B cell (primary cell): ENCODE data around the gene OR2L2. TPM values are rescaled to one million over a fixed set of nuclear protein-coding genes. Genes with fewer than 3 reads are reported as not detected.

Experiments
- ATAC-seq: fragments of 200-7000 bp; cut with Tn5 transposase; one replicate; pipeline ENCODE4 v1.10.0; 2021; ENCODE audit warnings: low read depth, mild to moderate bottlenecking, moderate number of reproducible peaks, moderate library complexity
- CTCF ChIA-PET: fragments of 350-600 bp; sonication (Branson Sonifier 250); formaldehyde crosslinking; loops from one replicate; lab custom pipeline; 2021; ENCODE audit warnings: antibody characterized with exemption, inconsistent platforms; lab: Charles Lee
- POLR2A ChIA-PET: fragments of 350-600 bp; sonication (Branson Sonifier 250); formaldehyde crosslinking; loops from one replicate; lab custom pipeline; 2021; ENCODE audit warnings: antibody characterized with exemption; lab: Charles Lee
- DNase-seq: peaks from one replicate; pipeline ENCODE4 v3.0.0; 2013
- H2AFZ ChIP-seq: 2 replicates; pipeline ENCODE4 v1.6.1; 2012; ENCODE audit warnings: mild to moderate bottlenecking, low read depth, low read length; ENCODE audit not compliant: insufficient read depth, poor library complexity, severe bottlenecking
- H3K27ac ChIP-seq, 2 donors: 1 replicate in 1 of 2; 2 replicates in 1 of 2; pipeline ENCODE4 v1.5.1; 2012 to 2013; ENCODE audit warnings: low read length in 2 of 2, mild to moderate bottlenecking in 2 of 2, moderate library complexity in 1 of 2
- H3K27me3 ChIP-seq, 4 experiments: fragments of 200-600 bp in 1 of 4; sonication (generic) in 1 of 4; replicated peaks in 1 of 4; 1 replicate in 2 of 4; 2 replicates in 2 of 4; pipeline versions ENCODE4 v1.6.1 to v1.7.0; 2013 to 2016; ENCODE audit warnings: low read length in 3 of 4, mild to moderate bottlenecking in 2 of 4, mixed read lengths in 1 of 4, moderate library complexity in 1 of 4; ENCODE audit not compliant: insufficient read depth in 4 of 4, control insufficient read depth in 3 of 4; ENCODE audit errors: control extremely low read depth in 1 of 4
- H3K36me3 ChIP-seq, 2 experiments: replicated peaks in 1 of 2; 1 replicate in 1 of 2; 2 replicates in 1 of 2; pipeline versions ENCODE4 v1.6.1 to v1.7.1; 2013; ENCODE audit warnings: low read length in 1 of 2; ENCODE audit not compliant: insufficient read depth in 2 of 2, control insufficient read depth in 1 of 2; ENCODE audit errors: control extremely low read depth in 1 of 2, extremely low read depth in 1 of 2
- H3K4me1 ChIP-seq, 2 donors: fragments of 200-600 bp in 1 of 2; sonication (generic) in 1 of 2; 1 replicate in 1 of 2; 2 replicates in 1 of 2; pipeline versions ENCODE4 v1.5.1 to v1.6.1; 2013 to 2017; ENCODE audit warnings: low read length in 2 of 2; ENCODE audit not compliant: control insufficient read depth in 2 of 2, insufficient read depth in 2 of 2
- H3K4me2 ChIP-seq: replicated peaks from 2 replicates; pipeline ENCODE3; 2012; ENCODE audit warnings: mild to moderate bottlenecking, low read depth, low read length; ENCODE audit not compliant: poor library complexity, severe bottlenecking
- H3K4me3 ChIP-seq, 5 experiments: fragments of 200-600 bp in 1 of 5; sonication (generic) in 1 of 5; 1 replicate in 3 of 5; 2 replicates in 2 of 5; pipeline versions ENCODE4 v1.5.1 to v1.7.0; 2011 to 2016; ENCODE audit warnings: low read length in 4 of 5, mild to moderate bottlenecking in 4 of 5, low read depth in 2 of 5, control low read depth in 1 of 5, moderate library complexity in 1 of 5; ENCODE audit not compliant: insufficient read depth in 1 of 5; ENCODE audit errors: control extremely low read depth in 1 of 5, extremely low read depth in 1 of 5
- H3K79me2 ChIP-seq: fragments of 200-600 bp; sonication (generic); one replicate; pipeline ENCODE4 v1.6.0; 2016; ENCODE audit warnings: low read length; ENCODE audit not compliant: control insufficient read depth, insufficient read depth
- H3K9ac ChIP-seq: fragments of 200-600 bp; sonication (generic); 2 replicates; pipeline ENCODE4 v1.6.1; 2017; ENCODE audit warnings: mild to moderate bottlenecking, low read length, moderate library complexity
- H3K9me3 ChIP-seq, 3 donors: one replicate each; pipeline versions ENCODE4 v1.6.1 to v1.7.1; 2013; ENCODE audit warnings: low read length in 2 of 3; ENCODE audit not compliant: control insufficient read depth in 2 of 3, insufficient read depth in 1 of 3; ENCODE audit errors: control extremely low read depth in 1 of 3
- H4K20me1 ChIP-seq: 2 replicates; pipeline ENCODE4 v1.6.0; 2012; ENCODE audit warnings: mild to moderate bottlenecking, low read length; ENCODE audit not compliant: insufficient read depth, control insufficient read depth, poor library complexity, severe bottlenecking
- H3K27ac Mint-ChIP-seq: one replicate; pipeline ENCODE4 v1.8.0; 2021; ENCODE audit warnings: mixed read lengths
- H3K27me3 Mint-ChIP-seq: one replicate; pipeline ENCODE4 v1.8.0; 2021; ENCODE audit warnings: mixed read lengths
- H3K4me1 Mint-ChIP-seq: one replicate; pipeline ENCODE4 v1.8.0; 2021; ENCODE audit warnings: mixed read lengths
- H3K4me3 Mint-ChIP-seq: one replicate; pipeline ENCODE4 v1.8.0; 2021; ENCODE audit warnings: mixed read lengths
- H3K9me3 Mint-ChIP-seq: one replicate; pipeline ENCODE4 v1.8.0; 2022; ENCODE audit warnings: mixed read lengths; ENCODE audit not compliant: insufficient read depth
- EZH2 ChIP-seq: IDR thresholded peaks from 2 replicates; pipeline ENCODE4 v1.6.1; 2012; ENCODE audit warnings: borderline replicate concordance, low read depth, mild to moderate bottlenecking, moderate library complexity, low read length; ENCODE audit not compliant: insufficient read depth, poor library complexity, severe bottlenecking
- WGBS: methylation state at CpG from one replicate; pipeline ENCODE4 v1.1.5; 2013; ENCODE audit warnings: missing lambda C conversion rate; ENCODE audit not compliant: insufficient coverage; 5-methylcytosine and 5-hydroxymethylcytosine counted together
- intact Hi-C: fragments of 100-400 bp; cut with micrococcal nuclease; formaldehyde crosslinking; loops from one replicate; pipeline ENCODE4 v1.10.0; 2022
- polyA plus RNA-seq: library from polyadenylated mRNA; depleted of rRNA; stranded (reverse); fragments of >200 nt; gene quantifications from 2 replicates; pipeline ENCODE4 v1.2.3, GENCODE V29; 2012
- total RNA-seq, 2 donors: library from RNA; stranded (reverse); fragments of 120-200 nt in 1 of 2; gene quantifications; 1 replicate in 1 of 2; 2 replicates in 1 of 2; pipeline versions ENCODE4 v1.2.3 to v1.2.4, GENCODE V29; 2013 to 2022
- TF ChIP-seq, protein P1 (sequence below): fragments of 200-600 bp; IDR thresholded peaks from one replicate; pipeline ENCODE4 v1.8.0; 2022; ENCODE audit warnings: antibody characterized with exemption, mild to moderate bottlenecking

OR2L2 gene
- total and polyA plus RNA-seq, 2 donors (not counting 1 experiment from before 2014, with no cell fraction given) = 0.52 to 1.7 TPM

DNA sequence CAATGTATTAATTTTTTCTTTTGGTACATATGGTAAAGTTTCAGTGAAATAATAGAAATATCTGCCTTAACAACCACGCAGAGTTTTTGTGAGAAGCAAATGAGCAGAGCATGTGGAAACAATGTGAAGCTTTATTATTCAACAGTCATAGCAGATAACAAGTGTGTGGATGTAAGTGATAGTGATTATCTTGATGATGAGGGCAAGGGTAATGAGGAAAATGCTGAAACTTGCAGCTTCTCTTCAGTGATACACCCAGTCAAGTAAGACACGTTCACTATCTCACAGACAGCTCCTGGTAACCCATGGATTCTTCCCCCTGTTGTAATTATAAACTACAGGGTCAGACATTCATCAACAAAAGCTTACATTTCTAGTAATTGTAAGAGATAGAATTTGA, 31.1 kb upstream of the OR2L2 start:
- Histone ChIP-seq H3K4me3 (no peak overlapping the region), H3K27ac (no peak overlapping the region), H3K9ac (no peak overlapping the region), H2AFZ (no peak overlapping the region), H3K9me3 (no peaks in the 10 kb centered on the region), H3K79me2 (no peaks in the 10 kb centered on the region), H4K20me1 (no peaks in the 10 kb centered on the region), H3K4me2 (no peak overlapping the region), H3K36me3 (no peaks in the 10 kb centered on the region), H3K4me1 (no peaks in the 10 kb centered on the region), H3K27me3 (no peaks in the 10 kb centered on the region)
- DNase-seq (no peak), ATAC-seq (no peak)
- intact Hi-C loops = no loop called here
- Mint-ChIP-seq H3K9me3 (no peaks in the 10 kb centered on the region), H3K4me3 (no peak overlapping the region), H3K4me1 (no peaks in the 10 kb centered on the region), H3K27me3 (no peaks in the 10 kb centered on the region), H3K27ac (no peak overlapping the region)
- ChIA-PET POLR2A (no interaction called here), CTCF (no interaction called here)
- WGBS = no CpG with 5 or more reads among the region's 2 CpGs
- no peak for TF ChIP-seq EZH2
- TF ChIP-seq, protein P1, sequence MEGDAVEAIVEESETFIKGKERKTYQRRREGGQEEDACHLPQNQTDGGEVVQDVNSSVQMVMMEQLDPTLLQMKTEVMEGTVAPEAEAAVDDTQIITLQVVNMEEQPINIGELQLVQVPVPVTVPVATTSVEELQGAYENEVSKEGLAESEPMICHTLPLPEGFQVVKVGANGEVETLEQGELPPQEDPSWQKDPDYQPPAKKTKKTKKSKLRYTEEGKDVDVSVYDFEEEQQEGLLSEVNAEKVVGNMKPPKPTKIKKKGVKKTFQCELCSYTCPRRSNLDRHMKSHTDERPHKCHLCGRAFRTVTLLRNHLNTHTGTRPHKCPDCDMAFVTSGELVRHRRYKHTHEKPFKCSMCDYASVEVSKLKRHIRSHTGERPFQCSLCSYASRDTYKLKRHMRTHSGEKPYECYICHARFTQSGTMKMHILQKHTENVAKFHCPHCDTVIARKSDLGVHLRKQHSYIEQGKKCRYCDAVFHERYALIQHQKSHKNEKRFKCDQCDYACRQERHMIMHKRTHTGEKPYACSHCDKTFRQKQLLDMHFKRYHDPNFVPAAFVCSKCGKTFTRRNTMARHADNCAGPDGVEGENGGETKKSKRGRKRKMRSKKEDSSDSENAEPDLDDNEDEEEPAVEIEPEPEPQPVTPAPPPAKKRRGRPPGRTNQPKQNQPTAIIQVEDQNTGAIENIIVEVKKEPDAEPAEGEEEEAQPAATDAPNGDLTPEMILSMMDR = no peak

DNA sequence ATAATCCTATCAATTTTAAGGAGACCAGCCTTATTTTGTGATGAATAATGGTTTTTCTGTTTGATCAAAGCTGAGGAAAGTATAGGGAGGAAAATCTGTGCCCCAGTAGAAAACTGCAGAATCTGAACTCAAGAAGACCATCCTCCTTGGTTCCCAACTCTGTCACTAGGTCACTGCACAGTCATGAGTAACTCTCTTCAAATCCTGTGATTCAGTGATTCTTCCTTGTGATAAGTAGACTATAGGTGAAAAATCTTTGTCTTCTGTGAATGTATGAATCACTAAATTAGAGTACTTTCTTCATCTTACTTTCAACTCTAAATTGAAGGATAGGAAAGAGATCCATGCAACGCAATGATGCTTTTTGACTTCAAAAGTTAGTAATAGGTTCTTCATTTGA, 29.7 kb upstream of the OR2L2 start:
- no peaks in the 10 kb centered on the region for H3K9me3 ChIP-seq
- Mint-ChIP-seq H3K4me3 (no peak overlapping the region), H3K4me1 (no peaks in the 10 kb centered on the region), H3K9me3 (no peaks in the 10 kb centered on the region), H3K27me3 (no peaks in the 10 kb centered on the region), H3K27ac (no peak overlapping the region)
- H3K4me2 ChIP-seq = no peak overlapping the region
- POLR2A ChIA-PET = no interaction called here
- no peak for DNase-seq
- intact Hi-C loops = no loop called here
- no peak overlapping the region for H3K9ac ChIP-seq
- H4K20me1 ChIP-seq = no peaks in the 10 kb centered on the region
- no peak for TF ChIP-seq EZH2
- CTCF ChIA-PET = no interaction called here
- H3K4me3 ChIP-seq = no peak overlapping the region
- ATAC-seq = no peak
- no peak overlapping the region for H3K27ac ChIP-seq
- H3K36me3 ChIP-seq = no peaks in the 10 kb centered on the region
- no CpG with 5 or more reads among the region's 1 CpG for WGBS
- no peak overlapping the region for H2AFZ ChIP-seq
- no peaks in the 10 kb centered on the region for H3K79me2 ChIP-seq
- H3K4me1 ChIP-seq = no peaks in the 10 kb centered on the region
- H3K27me3 ChIP-seq = no peaks in the 10 kb centered on the region
